Measurements from ENCODE around the gene CES3.

- no peak for TF ChIP-seq POLR2AphosphoS5 (IDR thresholded peaks at IDR 0.05; ENCODE audit: insufficient read depth in 1 of 2, low read depth in 1 of 2)
- no peak for TF ChIP-seq CTCF (IDR thresholded peaks at IDR 0.05)
- no peak for TF ChIP-seq POLR2A (IDR thresholded peaks at IDR 0.05)
These were observed 9.9 kb upstream of the CES3 start for GRCh38 chr16:66950971-66951790.

Measured in vagina (tissue), 2 donors.